ENCODE results near the gene OBSL1.
A peak's percentile ranks its signal among the peaks of the same experiment; 100 is the strongest.

The OBSL1 gene

GRCh38 chr2:219542931-219543595 is 28.3 kb downstream of the OBSL1 start:
- no peak for DNase-seq (ENCODE audit: low spot score)
- H3K36me3 Mint-ChIP-seq (ENCODE audit: low read depth) = peaks cover 8% of the 10 kb centered on the region
- H3K27ac Mint-ChIP-seq = peak overlapping the region; percentile 72
- no peaks in the 10 kb centered on the region for H3K9me3 Mint-ChIP-seq
- H3K4me1 Mint-ChIP-seq (ENCODE audit: low read depth) = peaks cover 15% of the 10 kb centered on the region
- H3K27me3 Mint-ChIP-seq (ENCODE audit: low read depth) = peaks cover 15% of the 10 kb centered on the region
- peak overlapping the region; percentile 83 for H3K4me3 Mint-ChIP-seq

GRCh38 chr2:219541611-219542180 is 29.6 kb downstream of the OBSL1 start:
- Mint-ChIP-seq H3K27me3 (ENCODE audit: low read depth) (peaks cover 15% of the 10 kb centered on the region), H3K4me3 (peak overlapping the region; percentile 83), H3K9me3 (no peaks in the 10 kb centered on the region), H3K27ac (no peak overlapping the region), H3K4me1 (ENCODE audit: low read depth) (peaks cover 15% of the 10 kb centered on the region), H3K36me3 (ENCODE audit: low read depth) (peaks cover 8% of the 10 kb centered on the region)
- peak; percentile 84 for DNase-seq (ENCODE audit: low spot score)

GRCh38 chr2:219540784-219541504 is 30.4 kb downstream of the OBSL1 start:
- no peaks in the 10 kb centered on the region for H3K9me3 Mint-ChIP-seq
- peaks cover 11% of the 10 kb centered on the region for H3K27me3 Mint-ChIP-seq (ENCODE audit: low read depth)
- peak overlapping the region; percentile 83 for H3K4me3 Mint-ChIP-seq
- no peak for DNase-seq (ENCODE audit: low spot score)
- no peak overlapping the region for H3K27ac Mint-ChIP-seq
- H3K4me1 Mint-ChIP-seq (ENCODE audit: low read depth) = peaks cover 15% of the 10 kb centered on the region
- peaks cover 8% of the 10 kb centered on the region for H3K36me3 Mint-ChIP-seq (ENCODE audit: low read depth)

GRCh38 chr2:219539926-219540678 is 31.2 kb downstream of the OBSL1 start:
- no peak for DNase-seq (ENCODE audit: low spot score)
- H3K4me1 Mint-ChIP-seq (ENCODE audit: low read depth) = peaks cover 15% of the 10 kb centered on the region
- H3K27me3 Mint-ChIP-seq (ENCODE audit: low read depth) = peaks cover 9% of the 10 kb centered on the region
- H3K9me3 Mint-ChIP-seq = no peaks in the 10 kb centered on the region
- H3K36me3 Mint-ChIP-seq (ENCODE audit: low read depth) = peaks cover 8% of the 10 kb centered on the region
- no peak overlapping the region for H3K4me3 Mint-ChIP-seq
- no peak overlapping the region for H3K27ac Mint-ChIP-seq

- Mint-ChIP-seq H3K36me3 (ENCODE audit: low read depth) (peaks cover 8% of the 10 kb centered on the region), H3K27ac (no peak overlapping the region), H3K4me3 (no peak overlapping the region), H3K27me3 (ENCODE audit: low read depth) (peaks cover under 1% of the 10 kb centered on the region), H3K9me3 (no peaks in the 10 kb centered on the region), H3K4me1 (ENCODE audit: low read depth) (peaks cover 8% of the 10 kb centered on the region)
- no peak for DNase-seq (ENCODE audit: low spot score)
Observed at GRCh38 chr2:219538956-219539788, 32.2 kb downstream of the OBSL1 start.

- no peak overlapping the region for H3K27ac Mint-ChIP-seq
- no peaks in the 10 kb centered on the region for H3K9me3 Mint-ChIP-seq
- H3K36me3 Mint-ChIP-seq (ENCODE audit: low read depth) = peaks cover 8% of the 10 kb centered on the region
- no peak overlapping the region for H3K4me3 Mint-ChIP-seq
- H3K27me3 Mint-ChIP-seq (ENCODE audit: low read depth) = no peaks in the 10 kb centered on the region
- no peak for DNase-seq (ENCODE audit: low spot score)
- H3K4me1 Mint-ChIP-seq (ENCODE audit: low read depth) = peaks cover 8% of the 10 kb centered on the region
Observed at GRCh38 chr2:219538504-219538951, 32.8 kb downstream of the OBSL1 start.

- H3K9me3 Mint-ChIP-seq = no peaks in the 10 kb centered on the region
- DNase-seq (ENCODE audit: low spot score) = no peak
- no peaks in the 10 kb centered on the region for H3K27me3 Mint-ChIP-seq (ENCODE audit: low read depth)
- peaks cover 8% of the 10 kb centered on the region for H3K4me1 Mint-ChIP-seq (ENCODE audit: low read depth)
- no peak overlapping the region for H3K27ac Mint-ChIP-seq
- no peak overlapping the region for H3K4me3 Mint-ChIP-seq
- H3K36me3 Mint-ChIP-seq (ENCODE audit: low read depth) = peaks cover 8% of the 10 kb centered on the region
Observed at GRCh38 chr2:219537657-219538488, 33.5 kb downstream of the OBSL1 start.

GRCh38 chr2:219536967-219537366 is 34.4 kb downstream of the OBSL1 start:
- Mint-ChIP-seq H3K27me3 (ENCODE audit: low read depth) (no peaks in the 10 kb centered on the region), H3K4me3 (no peak overlapping the region), H3K9me3 (no peaks in the 10 kb centered on the region), H3K4me1 (ENCODE audit: low read depth) (no peaks in the 10 kb centered on the region), H3K27ac (no peak overlapping the region), H3K36me3 (ENCODE audit: low read depth) (peaks cover 8% of the 10 kb centered on the region)
- no peak for DNase-seq (ENCODE audit: low spot score)

GRCh38 chr2:219536425-219536824 is 34.9 kb downstream of the OBSL1 start:
- no peak for DNase-seq (ENCODE audit: low spot score)
- H3K27ac Mint-ChIP-seq = no peak overlapping the region
- no peaks in the 10 kb centered on the region for H3K4me1 Mint-ChIP-seq (ENCODE audit: low read depth)
- peaks cover 1% of the 10 kb centered on the region for H3K27me3 Mint-ChIP-seq (ENCODE audit: low read depth)
- no peaks in the 10 kb centered on the region for H3K9me3 Mint-ChIP-seq
- H3K36me3 Mint-ChIP-seq (ENCODE audit: low read depth) = peaks cover 8% of the 10 kb centered on the region
- H3K4me3 Mint-ChIP-seq = no peak overlapping the region

- DNase-seq (ENCODE audit: low spot score) = no peak
- no peak overlapping the region for H3K27ac Mint-ChIP-seq
- H3K9me3 Mint-ChIP-seq = no peaks in the 10 kb centered on the region
- H3K36me3 Mint-ChIP-seq (ENCODE audit: low read depth) = peaks cover 3% of the 10 kb centered on the region
- H3K4me1 Mint-ChIP-seq (ENCODE audit: low read depth) = no peaks in the 10 kb centered on the region
- H3K27me3 Mint-ChIP-seq (ENCODE audit: low read depth) = peaks cover 21% of the 10 kb centered on the region
- no peak overlapping the region for H3K4me3 Mint-ChIP-seq
Observed at GRCh38 chr2:219533930-219534661, 37.2 kb downstream of the OBSL1 start.

- no peak for DNase-seq (ENCODE audit: low spot score)
- no peaks in the 10 kb centered on the region for H3K4me1 Mint-ChIP-seq (ENCODE audit: low read depth)
- no peaks in the 10 kb centered on the region for H3K36me3 Mint-ChIP-seq (ENCODE audit: low read depth)
- H3K9me3 Mint-ChIP-seq = no peaks in the 10 kb centered on the region
- no peak overlapping the region for H3K4me3 Mint-ChIP-seq
- H3K27ac Mint-ChIP-seq = no peak overlapping the region
- H3K27me3 Mint-ChIP-seq (ENCODE audit: low read depth) = peaks cover 36% of the 10 kb centered on the region
Observed at GRCh38 chr2:219532378-219532649, 39.0 kb downstream of the OBSL1 start.

GRCh38 chr2:219531639-219532377 is 39.5 kb downstream of the OBSL1 start:
- no peaks in the 10 kb centered on the region for H3K9me3 Mint-ChIP-seq
- H3K27ac Mint-ChIP-seq = no peak overlapping the region
- H3K4me3 Mint-ChIP-seq = no peak overlapping the region
- no peaks in the 10 kb centered on the region for H3K4me1 Mint-ChIP-seq (ENCODE audit: low read depth)
- no peaks in the 10 kb centered on the region for H3K36me3 Mint-ChIP-seq (ENCODE audit: low read depth)
- H3K27me3 Mint-ChIP-seq (ENCODE audit: low read depth) = peaks cover 41% of the 10 kb centered on the region
- DNase-seq (ENCODE audit: low spot score) = no peak

Data from T-helper 2 cell treated with Interferon-gamma antibody and Interleukin-4, amounts not matched to agents 5 μg/mL and 100 μg/mL, for 36 hours (primary cell).